HepG2 (cell line): ENCODE data around the gene TMEM219. TPM values are rescaled to one million over a fixed set of nuclear protein-coding genes. Genes with fewer than 3 reads are reported as not detected.

Experiments used
- AHR ChIP-seq: IDR thresholded peaks from 2 replicates; pipeline ENCODE4 v1.6.1; 2018; ENCODE audit warnings: missing genetic modification reagents, missing compliant biosample characterization
- CSRNP2 ChIP-seq: sonication (generic); formaldehyde crosslinking; conservative IDR thresholded peaks from 2 replicates; pipeline ENCODE4 v1.8.0; 2022; ENCODE audit warnings: low read depth, missing genetic modification reagents
- DBP ChIP-seq: sonication (generic); formaldehyde crosslinking; IDR thresholded peaks from 2 replicates; pipeline ENCODE4 v1.4.0; 2020; ENCODE audit warnings: missing genetic modification reagents; ENCODE audit errors: not compliant biosample characterization
- ETV6 ChIP-seq: sonication (generic); formaldehyde crosslinking; conservative IDR thresholded peaks from 2 replicates; pipeline ENCODE4 v1.4.0; 2020; ENCODE audit warnings: missing genetic modification reagents
- HOXA9 ChIP-seq: sonication (generic); formaldehyde crosslinking; IDR thresholded peaks from 2 replicates; pipeline ENCODE4 v1.8.1; 2022; ENCODE audit warnings: missing genetic modification reagents, mild to moderate bottlenecking, moderate library complexity, borderline replicate concordance
- KAT7 ChIP-seq: IDR thresholded peaks from 2 replicates; pipeline ENCODE4 v1.6.1; 2018; ENCODE audit warnings: borderline replicate concordance, missing compliant biosample characterization
- MYC ChIP-seq: sonication (generic); formaldehyde crosslinking; IDR thresholded peaks from 2 replicates; pipeline ENCODE4 v1.9.0; 2021; ENCODE audit warnings: missing genetic modification reagents, borderline replicate concordance
- NPAS2 ChIP-seq: sonication (generic); formaldehyde crosslinking; IDR thresholded peaks from 2 replicates; pipeline ENCODE4 v1.8.0; 2022; ENCODE audit warnings: mild to moderate bottlenecking, missing genetic modification reagents, borderline replicate concordance
- RCOR2 ChIP-seq: IDR thresholded peaks from 2 replicates; pipeline ENCODE4 v1.6.1; 2016; ENCODE audit warnings: missing biosample characterization, missing genetic modification reagents
- SP4 ChIP-seq: sonication (generic); formaldehyde crosslinking; IDR thresholded peaks from 2 replicates; pipeline ENCODE4 v1.8.1; 2023; ENCODE audit warnings: mild to moderate bottlenecking, missing genetic modification reagents
- ZNF275 ChIP-seq: sonication (generic); formaldehyde crosslinking; IDR thresholded peaks from 2 replicates; pipeline ENCODE4 v1.8.0; 2022; ENCODE audit warnings: missing genetic modification reagents, mild to moderate bottlenecking, inconsistent platforms, borderline replicate concordance
- ZNF292 ChIP-seq: sonication (generic); formaldehyde crosslinking; IDR thresholded peaks from 2 replicates; pipeline ENCODE4 v1.8.1; 2022; ENCODE audit warnings: mild to moderate bottlenecking, low read depth, missing genetic modification reagents, borderline replicate concordance
- ZNF430 ChIP-seq: sonication (generic); formaldehyde crosslinking; IDR thresholded peaks from 2 replicates; pipeline ENCODE4 v1.9.0; 2021; ENCODE audit warnings: mild to moderate bottlenecking, missing genetic modification reagents
- ZNF451 ChIP-seq: sonication (generic); formaldehyde crosslinking; IDR thresholded peaks from 2 replicates; pipeline ENCODE4 v1.5.0; 2020; ENCODE audit warnings: mild to moderate bottlenecking, missing genetic modification reagents
- ZNF567 ChIP-seq: sonication (generic); formaldehyde crosslinking; IDR thresholded peaks from 2 replicates; pipeline ENCODE4 v1.8.1; 2023; ENCODE audit warnings: mild to moderate bottlenecking, missing genetic modification reagents, borderline replicate concordance
- ZNF709 ChIP-seq: sonication (generic); formaldehyde crosslinking; IDR thresholded peaks from 2 replicates; pipeline ENCODE4 v1.5.0; 2020; ENCODE audit warnings: mild to moderate bottlenecking, missing genetic modification reagents
- ZXDC ChIP-seq: sonication (generic); formaldehyde crosslinking; IDR thresholded peaks from 2 replicates; pipeline ENCODE4 v1.5.0; 2020; ENCODE audit warnings: mild to moderate bottlenecking, missing genetic modification reagents
- polyA plus RNA-seq, 8 experiments: library from polyadenylated mRNA; depleted of rRNA in 3 of 8; stranded (reverse) in 7 of 8; unstranded in 1 of 8; fragments of >200 nt; fragmentation: Illumina TruSeq in 4 of 8; extraction: Trizol in 4 of 8; gene quantifications; 2 replicates each; pipeline versions ENCODE4 v1.2.1 to v1.2.3, GENCODE V29; 2011 to 2016; ENCODE audit warnings: low read depth in 4 of 8, missing spikeins in 1 of 8, mixed read lengths in 1 of 8; ENCODE audit not compliant: insufficient read depth in 1 of 8
- total RNA-seq, 5 experiments: library from RNA; depleted of rRNA; stranded (reverse); fragments of >200 nt; fragmentation: Illumina TruSeq; extraction: Trizol; gene quantifications; 2 replicates each; pipeline ENCODE4 v1.2.3, GENCODE V29; 2016; ENCODE audit warnings: low read depth in 1 of 5
- TF ChIP-seq, protein P1 (sequence below): sonication (generic); formaldehyde crosslinking; IDR thresholded peaks from 2 replicates; pipeline ENCODE4 v1.4.0; 2020; ENCODE audit warnings: missing genetic modification reagents, borderline replicate concordance
- TF ChIP-seq, protein P2 (sequence below): sonication (generic); formaldehyde crosslinking; IDR thresholded peaks from 2 replicates; pipeline ENCODE4 v1.5.0; 2020; ENCODE audit warnings: missing genetic modification reagents

Gene TMEM219
- total and polyA plus RNA-seq, 2 of the 13 experiments (the other 11 are each of a cell fraction or from before 2014, with no cell fraction given) = 105 to 115 TPM

DNA sequence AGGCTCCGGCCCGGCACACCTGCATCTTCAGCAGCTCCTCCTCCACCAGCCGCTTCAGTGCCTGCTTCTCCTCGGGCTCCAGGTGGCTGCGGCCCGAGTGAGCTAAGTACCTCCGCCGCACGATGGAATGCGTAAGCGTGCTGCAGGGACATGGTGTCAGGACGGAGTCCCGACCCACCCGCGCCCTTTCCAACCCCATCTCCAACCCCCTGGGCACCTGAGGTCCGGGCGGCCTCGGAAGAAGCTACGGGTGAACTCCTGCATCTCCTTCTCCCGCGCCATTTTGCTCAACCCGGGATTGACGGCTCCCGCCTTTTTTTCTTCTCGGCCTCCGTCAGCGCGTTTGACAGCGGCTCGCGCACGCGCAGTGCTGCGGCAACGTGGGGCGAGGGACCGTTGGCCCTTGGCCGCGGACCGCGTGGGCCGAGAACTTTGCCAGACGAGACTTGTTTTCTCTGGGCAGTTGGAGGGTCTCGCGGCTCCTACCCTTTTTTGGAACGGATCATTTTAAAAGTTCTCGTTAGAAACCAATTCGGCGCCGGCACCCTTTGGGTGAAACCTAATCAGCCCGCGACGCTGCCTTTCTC, 33.5 kb downstream of the TMEM219 start, which contains the start of gene HIRIP3 (continued):
- TF ChIP-seq, protein P1, sequence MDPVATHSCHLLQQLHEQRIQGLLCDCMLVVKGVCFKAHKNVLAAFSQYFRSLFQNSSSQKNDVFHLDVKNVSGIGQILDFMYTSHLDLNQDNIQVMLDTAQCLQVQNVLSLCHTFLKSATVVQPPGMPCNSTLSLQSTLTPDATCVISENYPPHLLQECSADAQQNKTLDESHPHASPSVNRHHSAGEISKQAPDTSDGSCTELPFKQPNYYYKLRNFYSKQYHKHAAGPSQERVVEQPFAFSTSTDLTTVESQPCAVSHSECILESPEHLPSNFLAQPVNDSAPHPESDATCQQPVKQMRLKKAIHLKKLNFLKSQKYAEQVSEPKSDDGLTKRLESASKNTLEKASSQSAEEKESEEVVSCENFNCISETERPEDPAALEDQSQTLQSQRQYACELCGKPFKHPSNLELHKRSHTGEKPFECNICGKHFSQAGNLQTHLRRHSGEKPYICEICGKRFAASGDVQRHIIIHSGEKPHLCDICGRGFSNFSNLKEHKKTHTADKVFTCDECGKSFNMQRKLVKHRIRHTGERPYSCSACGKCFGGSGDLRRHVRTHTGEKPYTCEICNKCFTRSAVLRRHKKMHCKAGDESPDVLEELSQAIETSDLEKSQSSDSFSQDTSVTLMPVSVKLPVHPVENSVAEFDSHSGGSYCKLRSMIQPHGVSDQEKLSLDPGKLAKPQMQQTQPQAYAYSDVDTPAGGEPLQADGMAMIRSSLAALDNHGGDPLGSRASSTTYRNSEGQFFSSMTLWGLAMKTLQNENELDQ = 0 out of 2 replicates have a peak, but pooled peaks have one; percentile 12
- no peak for TF ChIP-seq ZNF292 (CRISPR knock-in tag)
- TF ChIP-seq CSRNP2 (CRISPR knock-in tag) = peak; percentile 32; the same call in 1 of the 2 replicates
- TF ChIP-seq ZNF709 (CRISPR knock-in tag) = peak; percentile 89; the same call in 1 of the 2 replicates
- TF ChIP-seq SP4 (CRISPR knock-in tag) = no peak
- TF ChIP-seq ZNF451 (CRISPR knock-in tag) = no peak
- no peak; the same call in 1 of the 2 replicates for TF ChIP-seq ETV6 (CRISPR knock-in tag)
- no peak for TF ChIP-seq ZNF567
- TF ChIP-seq, protein P2, sequence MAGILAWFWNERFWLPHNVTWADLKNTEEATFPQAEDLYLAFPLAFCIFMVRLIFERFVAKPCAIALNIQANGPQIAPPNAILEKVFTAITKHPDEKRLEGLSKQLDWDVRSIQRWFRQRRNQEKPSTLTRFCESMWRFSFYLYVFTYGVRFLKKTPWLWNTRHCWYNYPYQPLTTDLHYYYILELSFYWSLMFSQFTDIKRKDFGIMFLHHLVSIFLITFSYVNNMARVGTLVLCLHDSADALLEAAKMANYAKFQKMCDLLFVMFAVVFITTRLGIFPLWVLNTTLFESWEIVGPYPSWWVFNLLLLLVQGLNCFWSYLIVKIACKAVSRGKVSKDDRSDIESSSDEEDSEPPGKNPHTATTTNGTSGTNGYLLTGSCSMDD = peak; percentile 78; the same call in 1 of the 2 replicates
- peak; percentile 92 for TF ChIP-seq MYC (CRISPR knock-in tag)
- TF ChIP-seq AHR (CRISPR knock-in tag) = no peak
- TF ChIP-seq KAT7 = no peak; the same call in 1 of the 2 replicates
- TF ChIP-seq HOXA9 (CRISPR knock-in tag) = 0 out of 2 replicates have a peak, but pooled peaks have one; percentile 20
- no peak; the same call in 1 of the 2 replicates for TF ChIP-seq ZXDC (CRISPR knock-in tag)
- peak; percentile 94 for TF ChIP-seq ZNF275
- peak; percentile 28 for TF ChIP-seq DBP
- TF ChIP-seq RCOR2 (CRISPR knock-in tag) = 0 out of 2 replicates have a peak, but pooled peaks have one; percentile 7
- TF ChIP-seq NPAS2 (CRISPR knock-in tag) = no peak
- no peak; the same call in 1 of the 2 replicates for TF ChIP-seq ZNF430 (CRISPR knock-in tag)
